K562 (cell line): Measurements from ENCODE around the gene GIPR. TPM values are rescaled to one million over a fixed set of nuclear protein-coding genes. Genes with fewer than 3 reads are reported as not detected.

Experiments
- CBX3 ChIP-seq, 2 experiments: IDR thresholded peaks; 1 replicate in 1 of 2; 2 replicates in 1 of 2; pipeline ENCODE4 v1.6.1; 2012; ENCODE audit warnings: inconsistent platforms in 2 of 2, low read length in 2 of 2, borderline replicate concordance in 1 of 2, control low read depth in 1 of 2
- DACH1 ChIP-seq: fragments of 450-650 bp; IDR thresholded peaks from 2 replicates; pipeline ENCODE4 v1.6.1; 2018; ENCODE audit not compliant: partially characterized antibody
- ELF4 ChIP-seq: fragments of 450-650 bp; formaldehyde crosslinking; IDR thresholded peaks from 2 replicates; pipeline ENCODE4 v1.4.0; 2022; ENCODE audit warnings: missing genetic modification characterization
- FUS ChIP-seq: fragments of 200-400 bp; formaldehyde crosslinking; optimal IDR thresholded peaks from 2 replicates; pipeline ENCODE3; 2017; ENCODE audit warnings: low read depth, low read length
- JUND ChIP-seq, 2 experiments: IDR thresholded peaks; 2 replicates in 1 of 2; 3 replicates in 1 of 2; pipeline ENCODE4 v1.6.1; 2011; ENCODE audit warnings: borderline replicate concordance in 2 of 2, low read depth in 2 of 2, low read length in 2 of 2, improper control_type of control experiment in 1 of 2, missing biosample characterization in 1 of 2, missing genetic modification characterization in 1 of 2, missing genetic modification reagents in 1 of 2
- NFXL1 ChIP-seq: fragments of 450-650 bp; formaldehyde crosslinking; IDR thresholded peaks from 2 replicates; pipeline ENCODE4 v1.4.0; 2021; ENCODE audit warnings: mild to moderate bottlenecking
- POLR2AphosphoS2 ChIP-seq: IDR thresholded peaks from 2 replicates; pipeline ENCODE4 v1.6.1; 2012; ENCODE audit warnings: low read length, improper control_type of control experiment
- SP2 ChIP-seq: IDR thresholded peaks from 2 replicates; pipeline ENCODE4 v1.6.1; 2011; ENCODE audit warnings: mild to moderate bottlenecking, low read depth, low read length, moderate library complexity; ENCODE audit not compliant: poor library complexity, severe bottlenecking; ENCODE audit errors: extremely low read depth
- ZNF316 ChIP-seq: fragments of 450-650 bp; IDR thresholded peaks from 2 replicates; pipeline ENCODE4 v1.6.1; 2016
- ZNF57 ChIP-seq: fragments of 450-650 bp; formaldehyde crosslinking; IDR thresholded peaks from 2 replicates; pipeline ENCODE4 v1.4.0; 2020; ENCODE audit warnings: mild to moderate bottlenecking, moderate library complexity
- polyA plus RNA-seq, 8 experiments: library from polyadenylated mRNA; depleted of rRNA in 4 of 8; stranded (reverse) in 5 of 8; unstranded in 3 of 8; fragments of >200 nt; fragmentation: Nextera tagmentation in 2 of 8; fragmentation: Illumina TruSeq in 1 of 8; extraction: Ambion mirVana in 2 of 8; extraction: Trizol in 1 of 8; gene quantifications; 2 replicates each; pipeline versions ENCODE4 v1.2.1 to v1.2.3, GENCODE V29; 2011 to 2014; ENCODE audit warnings: inconsistent platforms in 1 of 8, missing spikeins in 1 of 8
- total RNA-seq, 7 experiments: library from RNA; depleted of rRNA in 6 of 7; stranded (reverse); fragments of >200 nt in 6 of 7; fragmentation: Illumina TruSeq in 2 of 7; extraction: Trizol in 2 of 7; gene quantifications; 2 replicates each; pipeline versions ENCODE4 v1.2.1 to v1.2.3, GENCODE V29; 2011 to 2021; ENCODE audit warnings: low replicate concordance in 1 of 7
- TF ChIP-seq, protein P1 (sequence below): fragments of 250-450 bp; sonication (Bioruptor Pico); IDR thresholded peaks from 2 replicates; pipeline ENCODE4 v1.4.0; 2020
- TF ChIP-seq, protein P2 (sequence below): fragments of 450-650 bp; IDR thresholded peaks from 2 replicates; pipeline ENCODE4 v1.6.1; 2017; ENCODE audit warnings: antibody characterized with exemption, mild to moderate bottlenecking
- TF ChIP-seq, protein P3 (sequence below): fragments of 450-650 bp; IDR thresholded peaks from 2 replicates; pipeline ENCODE4 v1.6.1; 2017; ENCODE audit warnings: mild to moderate bottlenecking, moderate library complexity

GIPR gene
- total and polyA plus RNA-seq, 9 of the 15 experiments (the other 6 are each of a cell fraction or from before 2014, with no cell fraction given), result 2.2 to 26.8 (median 12.7) TPM

DNA sequence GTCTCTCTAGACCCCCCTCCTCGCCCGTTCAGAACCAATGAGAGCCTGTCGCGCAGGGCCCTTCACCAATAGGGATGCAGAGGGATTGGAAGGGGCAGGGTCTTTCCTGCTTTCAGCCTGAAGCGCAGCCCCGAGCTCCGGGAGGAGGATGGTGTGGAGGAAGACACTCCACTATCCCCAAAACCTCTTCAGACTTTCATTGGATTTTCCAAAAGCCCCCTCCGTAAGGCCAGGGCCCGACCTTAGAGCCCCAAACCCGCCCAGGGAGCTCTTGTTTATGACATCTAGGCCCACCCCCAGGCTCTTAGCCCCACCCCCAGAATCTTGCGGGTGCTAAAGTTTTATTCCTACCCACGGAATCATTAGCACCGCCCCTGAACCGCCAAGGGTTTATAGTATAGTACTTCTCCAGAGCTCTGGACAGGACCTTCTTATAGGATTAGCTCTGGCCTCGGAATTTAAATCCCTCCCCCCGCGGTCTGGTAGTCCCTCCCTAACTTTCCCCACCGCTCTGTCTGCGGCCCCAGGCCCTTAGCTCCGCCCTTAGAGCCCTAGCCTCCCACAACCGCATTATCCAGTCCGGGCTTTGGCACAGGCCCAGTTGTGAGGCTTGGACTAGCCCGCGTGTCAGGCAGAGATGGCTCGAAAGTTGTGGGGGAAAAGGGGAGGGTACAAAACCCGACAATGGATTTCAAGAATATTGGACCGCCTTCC, 22.2 kb upstream of the GIPR start (continued):
- TF ChIP-seq, protein P1, sequence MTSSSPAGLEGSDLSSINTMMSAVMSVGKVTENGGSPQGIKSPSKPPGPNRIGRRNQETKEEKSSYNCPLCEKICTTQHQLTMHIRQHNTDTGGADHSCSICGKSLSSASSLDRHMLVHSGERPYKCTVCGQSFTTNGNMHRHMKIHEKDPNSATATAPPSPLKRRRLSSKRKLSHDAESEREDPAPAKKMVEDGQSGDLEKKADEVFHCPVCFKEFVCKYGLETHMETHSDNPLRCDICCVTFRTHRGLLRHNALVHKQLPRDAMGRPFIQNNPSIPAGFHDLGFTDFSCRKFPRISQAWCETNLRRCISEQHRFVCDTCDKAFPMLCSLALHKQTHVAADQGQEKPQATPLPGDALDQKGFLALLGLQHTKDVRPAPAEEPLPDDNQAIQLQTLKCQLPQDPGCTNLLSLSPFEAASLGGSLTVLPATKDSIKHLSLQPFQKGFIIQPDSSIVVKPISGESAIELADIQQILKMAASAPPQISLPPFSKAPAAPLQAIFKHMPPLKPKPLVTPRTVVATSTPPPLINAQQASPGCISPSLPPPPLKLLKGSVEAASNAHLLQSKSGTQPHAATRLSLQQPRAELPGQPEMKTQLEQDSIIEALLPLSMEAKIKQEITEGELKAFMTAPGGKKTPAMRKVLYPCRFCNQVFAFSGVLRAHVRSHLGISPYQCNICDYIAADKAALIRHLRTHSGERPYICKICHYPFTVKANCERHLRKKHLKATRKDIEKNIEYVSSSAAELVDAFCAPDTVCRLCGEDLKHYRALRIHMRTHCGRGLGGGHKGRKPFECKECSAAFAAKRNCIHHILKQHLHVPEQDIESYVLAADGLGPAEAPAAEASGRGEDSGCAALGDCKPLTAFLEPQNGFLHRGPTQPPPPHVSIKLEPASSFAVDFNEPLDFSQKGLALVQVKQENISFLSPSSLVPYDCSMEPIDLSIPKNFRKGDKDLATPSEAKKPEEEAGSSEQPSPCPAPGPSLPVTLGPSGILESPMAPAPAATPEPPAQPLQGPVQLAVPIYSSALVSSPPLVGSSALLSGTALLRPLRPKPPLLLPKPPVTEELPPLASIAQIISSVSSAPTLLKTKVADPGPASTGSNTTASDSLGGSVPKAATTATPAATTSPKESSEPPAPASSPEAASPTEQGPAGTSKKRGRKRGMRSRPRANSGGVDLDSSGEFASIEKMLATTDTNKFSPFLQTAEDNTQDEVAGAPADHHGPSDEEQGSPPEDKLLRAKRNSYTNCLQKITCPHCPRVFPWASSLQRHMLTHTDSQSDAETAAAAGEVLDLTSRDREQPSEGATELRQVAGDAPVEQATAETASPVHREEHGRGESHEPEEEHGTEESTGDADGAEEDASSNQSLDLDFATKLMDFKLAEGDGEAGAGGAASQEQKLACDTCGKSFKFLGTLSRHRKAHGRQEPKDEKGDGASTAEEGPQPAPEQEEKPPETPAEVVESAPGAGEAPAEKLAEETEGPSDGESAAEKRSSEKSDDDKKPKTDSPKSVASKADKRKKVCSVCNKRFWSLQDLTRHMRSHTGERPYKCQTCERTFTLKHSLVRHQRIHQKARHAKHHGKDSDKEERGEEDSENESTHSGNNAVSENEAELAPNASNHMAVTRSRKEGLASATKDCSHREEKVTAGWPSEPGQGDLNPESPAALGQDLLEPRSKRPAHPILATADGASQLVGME (CRISPR knock-in tag), result no peak
- TF ChIP-seq ZNF316 (no peak), NFXL1 (CRISPR knock-in tag) (no peak), ZNF57 (no peak), DACH1 (no peak), ELF4 (no peak), CBX3 (IDR thresholded peaks at IDR 0.05; ENCODE audit: borderline replicate concordance in 1 of 2, low read length in 2 of 2) (peak in 1 of 2 experiments; percentile 94; a peak in 2 of 3 replicates), FUS (no peak), POLR2AphosphoS2 (no peak), SP2 (peak; percentile 81), JUND (IDR thresholded peaks at IDR 0.05; ENCODE audit: borderline replicate concordance, low read depth, low read length) (peak; percentile 64; the same call in 1 of the 2 replicates), JUND (tag; IDR thresholded peaks at IDR 0.05; ENCODE audit: borderline replicate concordance, low read depth, low read length) (no peak; the same call in 2 of the 3 replicates)
- TF ChIP-seq, protein P2, sequence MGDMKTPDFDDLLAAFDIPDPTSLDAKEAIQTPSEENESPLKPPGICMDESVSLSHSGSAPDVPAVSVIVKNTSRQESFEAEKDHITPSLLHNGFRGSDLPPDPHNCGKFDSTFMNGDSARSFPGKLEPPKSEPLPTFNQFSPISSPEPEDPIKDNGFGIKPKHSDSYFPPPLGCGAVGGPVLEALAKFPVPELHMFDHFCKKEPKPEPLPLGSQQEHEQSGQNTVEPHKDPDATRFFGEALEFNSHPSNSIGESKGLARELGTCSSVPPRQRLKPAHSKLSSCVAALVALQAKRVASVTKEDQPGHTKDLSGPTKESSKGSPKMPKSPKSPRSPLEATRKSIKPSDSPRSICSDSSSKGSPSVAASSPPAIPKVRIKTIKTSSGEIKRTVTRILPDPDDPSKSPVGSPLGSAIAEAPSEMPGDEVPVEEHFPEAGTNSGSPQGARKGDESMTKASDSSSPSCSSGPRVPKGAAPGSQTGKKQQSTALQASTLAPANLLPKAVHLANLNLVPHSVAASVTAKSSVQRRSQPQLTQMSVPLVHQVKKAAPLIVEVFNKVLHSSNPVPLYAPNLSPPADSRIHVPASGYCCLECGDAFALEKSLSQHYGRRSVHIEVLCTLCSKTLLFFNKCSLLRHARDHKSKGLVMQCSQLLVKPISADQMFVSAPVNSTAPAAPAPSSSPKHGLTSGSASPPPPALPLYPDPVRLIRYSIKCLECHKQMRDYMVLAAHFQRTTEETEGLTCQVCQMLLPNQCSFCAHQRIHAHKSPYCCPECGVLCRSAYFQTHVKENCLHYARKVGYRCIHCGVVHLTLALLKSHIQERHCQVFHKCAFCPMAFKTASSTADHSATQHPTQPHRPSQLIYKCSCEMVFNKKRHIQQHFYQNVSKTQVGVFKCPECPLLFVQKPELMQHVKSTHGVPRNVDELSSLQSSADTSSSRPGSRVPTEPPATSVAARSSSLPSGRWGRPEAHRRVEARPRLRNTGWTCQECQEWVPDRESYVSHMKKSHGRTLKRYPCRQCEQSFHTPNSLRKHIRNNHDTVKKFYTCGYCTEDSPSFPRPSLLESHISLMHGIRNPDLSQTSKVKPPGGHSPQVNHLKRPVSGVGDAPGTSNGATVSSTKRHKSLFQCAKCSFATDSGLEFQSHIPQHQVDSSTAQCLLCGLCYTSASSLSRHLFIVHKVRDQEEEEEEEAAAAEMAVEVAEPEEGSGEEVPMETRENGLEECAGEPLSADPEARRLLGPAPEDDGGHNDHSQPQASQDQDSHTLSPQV, result no peak; the same call in 1 of the 2 replicates
- TF ChIP-seq, protein P3, sequence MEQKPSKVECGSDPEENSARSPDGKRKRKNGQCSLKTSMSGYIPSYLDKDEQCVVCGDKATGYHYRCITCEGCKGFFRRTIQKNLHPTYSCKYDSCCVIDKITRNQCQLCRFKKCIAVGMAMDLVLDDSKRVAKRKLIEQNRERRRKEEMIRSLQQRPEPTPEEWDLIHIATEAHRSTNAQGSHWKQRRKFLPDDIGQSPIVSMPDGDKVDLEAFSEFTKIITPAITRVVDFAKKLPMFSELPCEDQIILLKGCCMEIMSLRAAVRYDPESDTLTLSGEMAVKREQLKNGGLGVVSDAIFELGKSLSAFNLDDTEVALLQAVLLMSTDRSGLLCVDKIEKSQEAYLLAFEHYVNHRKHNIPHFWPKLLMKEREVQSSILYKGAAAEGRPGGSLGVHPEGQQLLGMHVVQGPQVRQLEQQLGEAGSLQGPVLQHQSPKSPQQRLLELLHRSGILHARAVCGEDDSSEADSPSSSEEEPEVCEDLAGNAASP, result no peak
